Stomach (tissue), 9 donors: ENCODE results near the gene C2CD2. TPM values are rescaled to one million over a fixed set of nuclear protein-coding genes. Genes with fewer than 3 reads are reported as not detected.

ENCODE experiments used
- DNase-seq, 2 donors: peaks; one replicate each; pipeline versions ENCODE4 v3.0.0 to v3.0.0-alpha.2; 2013 to 2019
- H3K27ac ChIP-seq, 5 donors: fragments of 200-600 bp in 4 of 5; sonication (generic) in 4 of 5; one replicate each; pipeline ENCODE4 v1.5.1; 2013 to 2019; ENCODE audit warnings: mild to moderate bottlenecking in 1 of 5, moderate library complexity in 1 of 5
- H3K27me3 ChIP-seq, 3 donors: fragments of 200-600 bp; sonication (generic); one replicate each; pipeline ENCODE4 v1.5.1; 2017 to 2019; ENCODE audit warnings: mixed run types in 1 of 3
- H3K36me3 ChIP-seq, 4 donors: fragments of 200-600 bp; sonication (generic); 1 replicate in 3 of 4; 2 replicates in 1 of 4; pipeline ENCODE4 v1.5.1; 2016 to 2019
- H3K4me1 ChIP-seq, 4 donors: fragments of 200-600 bp; sonication (generic); one replicate each; pipeline ENCODE4 v1.5.1; 2016 to 2019
- H3K4me3 ChIP-seq, 4 donors: fragments of 200-600 bp; sonication (generic) in 3 of 4; one replicate each; pipeline ENCODE4 v1.5.1; 2016 to 2019; ENCODE audit warnings: mild to moderate bottlenecking in 1 of 4
- H3K9me3 ChIP-seq, 4 donors: fragments of 200-600 bp; sonication (generic); one replicate each; pipeline ENCODE4 v1.5.1; 2016 to 2019
- EP300 ChIP-seq: sonication (generic); formaldehyde crosslinking; IDR thresholded peaks from one replicate; pipeline ENCODE4 v1.6.1; 2017; ENCODE audit warnings: antibody characterized with exemption
- POLR2A ChIP-seq, 4 donors: fragments of 450-650 bp; IDR thresholded peaks; one replicate each; pipeline ENCODE4 v1.6.1; 2016; ENCODE audit warnings: antibody characterized with exemption in 4 of 4, control low read depth in 2 of 4, mild to moderate bottlenecking in 1 of 4, moderate library complexity in 1 of 4
- POLR2AphosphoS5 ChIP-seq, 3 donors: sonication (generic); formaldehyde crosslinking; IDR thresholded peaks; one replicate each; pipeline ENCODE4 v1.6.1; 2016; ENCODE audit warnings: antibody characterized with exemption in 3 of 3
- WGBS, 5 donors: extraction: QIAGEN DNeasy Blood & Tissue Kit in 3 of 5; methylation state at CpG; one replicate each; pipeline versions ENCODE4 v1.1.5 to v1.1.7; 2013 to 2018; 5-methylcytosine and 5-hydroxymethylcytosine counted together
- intact Hi-C: fragments of 100-400 bp; cut with DNase I; formaldehyde crosslinking; loops from one replicate; pipeline ENCODE4 v1.15.1; 2023; ENCODE audit warnings: low total_unique reads
- polyA plus RNA-seq, 3 donors: library from polyadenylated mRNA; stranded (reverse); fragments of 200-250 nt; gene quantifications; one replicate each; pipeline ENCODE4 v1.2.3, GENCODE V29; 2013
- total RNA-seq, 5 donors: library from RNA; depleted of rRNA; stranded (reverse); fragments of >200 nt; gene quantifications; one replicate each; pipeline versions ENCODE4 v1.1.0 to v1.2.3, GENCODE V29; 2014 to 2016
- TF ChIP-seq, protein P1 (sequence below), 7 experiments: fragments of 450-650 bp in 4 of 7; fragments of 200-600 bp in 3 of 7; sonication (generic) in 3 of 7; IDR thresholded peaks; one replicate each; pipeline ENCODE4 v1.5.1; 2016 to 2019; ENCODE audit warnings: antibody characterized with exemption in 7 of 7, control low read depth in 2 of 7, mild to moderate bottlenecking in 1 of 7
- donor health status: healthy with polysubstance abuse.
- donor health status: Bipolar disorder and iron deficiency.
- donor health status: healthy.

Gene C2CD2
- total and polyA plus RNA-seq, 8 donors, result 4.6 to 31.9 (median 16.0) TPM

DNA sequence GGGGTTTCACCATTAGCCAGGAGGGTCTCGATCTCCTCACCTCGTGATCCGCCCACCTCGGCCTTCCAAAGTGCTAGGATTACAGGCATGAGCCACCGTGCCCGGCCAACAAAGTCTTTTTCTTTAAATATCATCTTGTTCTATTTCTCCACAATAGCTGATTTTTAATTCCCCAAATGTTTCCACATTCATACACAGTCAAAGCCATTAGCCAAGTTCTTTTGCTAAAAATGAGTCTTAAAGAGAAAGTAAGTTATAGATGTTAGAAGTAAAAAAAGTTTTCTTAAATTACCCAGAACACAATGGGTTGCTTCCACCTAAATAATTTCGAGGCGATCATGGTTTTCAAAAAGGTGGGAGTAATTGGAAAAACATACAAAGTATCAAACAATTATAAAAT, 30.6 kb downstream of the C2CD2 start:
- Histone ChIP-seq H3K27ac (peak overlapping the region in 4 of 5 donors; percentile 67 to 88 (median 83)), H3K4me3 (no peak overlapping the region), H3K27me3 (peaks cover 0 to 10% (median 0%) of the 10 kb centered on the region in 3 donors), H3K4me1 (peaks cover 17 to 48% (median 40%) of the 10 kb centered on the region in 4 donors), H3K9me3 (no peaks in the 10 kb centered on the region), H3K36me3 (peaks cover 0 to 17% (median 12%) of the 10 kb centered on the region in 4 donors)
- TF ChIP-seq POLR2AphosphoS5 (IDR thresholded peaks at IDR 0.05) (no peak), POLR2A (IDR thresholded peaks at IDR 0.05) (no peak), EP300 (no peak)
- TF ChIP-seq, protein P1, sequence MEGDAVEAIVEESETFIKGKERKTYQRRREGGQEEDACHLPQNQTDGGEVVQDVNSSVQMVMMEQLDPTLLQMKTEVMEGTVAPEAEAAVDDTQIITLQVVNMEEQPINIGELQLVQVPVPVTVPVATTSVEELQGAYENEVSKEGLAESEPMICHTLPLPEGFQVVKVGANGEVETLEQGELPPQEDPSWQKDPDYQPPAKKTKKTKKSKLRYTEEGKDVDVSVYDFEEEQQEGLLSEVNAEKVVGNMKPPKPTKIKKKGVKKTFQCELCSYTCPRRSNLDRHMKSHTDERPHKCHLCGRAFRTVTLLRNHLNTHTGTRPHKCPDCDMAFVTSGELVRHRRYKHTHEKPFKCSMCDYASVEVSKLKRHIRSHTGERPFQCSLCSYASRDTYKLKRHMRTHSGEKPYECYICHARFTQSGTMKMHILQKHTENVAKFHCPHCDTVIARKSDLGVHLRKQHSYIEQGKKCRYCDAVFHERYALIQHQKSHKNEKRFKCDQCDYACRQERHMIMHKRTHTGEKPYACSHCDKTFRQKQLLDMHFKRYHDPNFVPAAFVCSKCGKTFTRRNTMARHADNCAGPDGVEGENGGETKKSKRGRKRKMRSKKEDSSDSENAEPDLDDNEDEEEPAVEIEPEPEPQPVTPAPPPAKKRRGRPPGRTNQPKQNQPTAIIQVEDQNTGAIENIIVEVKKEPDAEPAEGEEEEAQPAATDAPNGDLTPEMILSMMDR (IDR thresholded peaks at IDR 0.05), result no peak
- DNase-seq, result no peak
- intact Hi-C loops, result loop anchor here (10.0 kb wide), 1 partner anchor 48 kb away; the partner anchor contains the start of gene PRDM15
- WGBS, 5 donors, result 68 to 92% (median 83%) methylated on average over 8 of the region's 8 CpGs

DNA sequence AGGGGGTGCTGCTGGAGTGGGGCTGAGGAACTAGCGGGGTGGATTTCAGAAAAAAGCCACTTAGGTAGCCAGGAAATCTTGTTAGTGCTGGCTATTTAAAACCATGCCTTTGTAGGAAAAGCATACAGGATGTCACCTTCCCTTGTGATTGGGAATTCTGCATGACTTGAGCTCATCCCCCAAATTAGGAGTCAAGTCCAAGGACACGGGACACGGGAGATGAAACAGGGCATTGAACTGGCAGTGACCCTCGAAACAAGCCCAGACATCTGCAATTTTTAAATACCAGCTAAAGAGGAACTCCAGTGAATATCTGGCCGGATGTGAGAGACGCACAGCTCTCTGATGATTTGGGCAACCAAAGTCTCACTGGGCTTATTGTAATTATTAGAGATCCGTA, 32.8 kb downstream of the C2CD2 start:
- intact Hi-C loops, result loop anchor here (10.0 kb wide), 1 partner anchor 46 kb away; the partner anchor contains the start of gene PRDM15
- Histone ChIP-seq H3K4me3 (no peak overlapping the region), H3K27me3 (peaks cover 0 to 10% (median 0%) of the 10 kb centered on the region in 3 donors), H3K27ac (no peak overlapping the region), H3K4me1 (peaks cover 14 to 29% (median 21%) of the 10 kb centered on the region in 4 donors), H3K9me3 (no peaks in the 10 kb centered on the region), H3K36me3 (peaks cover 13 to 39% (median 34%) of the 10 kb centered on the region in 4 donors)
- TF ChIP-seq POLR2A (IDR thresholded peaks at IDR 0.05), result no peak
- TF ChIP-seq EP300, result no peak
- peak in 1 of 2 donors; percentile 32 for DNase-seq
- WGBS, 5 donors, result 75 to 83% (median 77%) methylated on average over 7 of the region's 7 CpGs

GRCh38 chr21:41920476-41920875, 33.3 kb downstream of the C2CD2 start:
- intact Hi-C loops, result loop anchor here (10.0 kb wide), 1 partner anchor 46 kb away; the partner anchor contains the start of gene PRDM15
- H3K9me3 ChIP-seq, result no peaks in the 10 kb centered on the region
- peaks cover 13 to 43% (median 39%) of the 10 kb centered on the region in 4 donors for H3K36me3 ChIP-seq
- peaks cover 9 to 24% (median 16%) of the 10 kb centered on the region in 4 donors for H3K4me1 ChIP-seq
- H3K27ac ChIP-seq, result no peak overlapping the region
- no peak for TF ChIP-seq POLR2AphosphoS5 (IDR thresholded peaks at IDR 0.05)
- TF ChIP-seq POLR2A (IDR thresholded peaks at IDR 0.05), result no peak
- TF ChIP-seq, protein P1 (IDR thresholded peaks at IDR 0.05), result no peak
- TF ChIP-seq EP300, result no peak
- no peak for DNase-seq
- 84 to 93% (median 88%) methylated on average over 5 of the region's 5 CpGs for WGBS, 5 donors
- H3K4me3 ChIP-seq, result no peak overlapping the region
- peaks cover 0 to 10% (median 0%) of the 10 kb centered on the region in 3 donors for H3K27me3 ChIP-seq

GRCh38 chr21:41919666-41920398, 34.0 kb downstream of the C2CD2 start:
- H3K27ac ChIP-seq, result no peak overlapping the region

More at GRCh38 chr21:41919666-41920398, 34.0 kb downstream of the C2CD2 start:
- WGBS, 5 donors, result 91 to 98% (median 96%) methylated on average over 14 to 15 of the region's 15 CpGs
- H3K27me3 ChIP-seq, result peaks cover 0 to 10% (median 0%) of the 10 kb centered on the region in 3 donors
- no peak for TF ChIP-seq EP300
- no peak for TF ChIP-seq POLR2A (IDR thresholded peaks at IDR 0.05)
- TF ChIP-seq, protein P1 (IDR thresholded peaks at IDR 0.05), result no peak
- TF ChIP-seq POLR2AphosphoS5 (IDR thresholded peaks at IDR 0.05), result no peak
- DNase-seq, result no peak
- no peak overlapping the region for H3K4me3 ChIP-seq
- H3K4me1 ChIP-seq, result peaks cover 3 to 17% (median 11%) of the 10 kb centered on the region in 4 donors
- no peaks in the 10 kb centered on the region for H3K9me3 ChIP-seq
- peaks cover 13 to 49% (median 42%) of the 10 kb centered on the region in 4 donors for H3K36me3 ChIP-seq
- intact Hi-C loops, result loop anchor here (10.0 kb wide), 1 partner anchor 45 kb away; the partner anchor contains the start of gene PRDM15
